ENCODE data around the gene SPRR2A.
"Not testable (repeated sequence)": the region's sequence is repeated elsewhere in the genome, so short reads cannot be mapped to it uniquely, and the experiment has no call there.

Gene SPRR2A

DNA sequence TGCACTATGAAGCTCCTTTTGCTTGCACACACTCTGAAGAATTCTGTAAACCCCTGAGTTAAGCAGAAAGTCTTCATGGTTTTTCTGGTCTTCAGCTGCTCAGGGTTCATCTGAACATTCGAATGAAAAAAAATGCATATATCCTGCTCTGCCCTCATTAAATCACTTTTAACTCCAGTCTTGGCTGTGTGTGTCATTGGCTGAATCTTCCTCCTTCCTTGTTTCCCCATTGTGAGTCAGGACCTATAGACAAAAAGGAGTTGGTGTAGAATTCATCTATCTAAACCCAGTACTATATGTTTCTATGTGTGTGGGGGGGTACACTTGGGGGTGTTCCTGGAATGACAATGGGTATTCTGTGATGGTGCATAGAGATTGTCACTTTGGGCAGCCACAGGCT, 32.9 kb downstream of the SPRR2A start:
- no peak for DNase-seq

DNA sequence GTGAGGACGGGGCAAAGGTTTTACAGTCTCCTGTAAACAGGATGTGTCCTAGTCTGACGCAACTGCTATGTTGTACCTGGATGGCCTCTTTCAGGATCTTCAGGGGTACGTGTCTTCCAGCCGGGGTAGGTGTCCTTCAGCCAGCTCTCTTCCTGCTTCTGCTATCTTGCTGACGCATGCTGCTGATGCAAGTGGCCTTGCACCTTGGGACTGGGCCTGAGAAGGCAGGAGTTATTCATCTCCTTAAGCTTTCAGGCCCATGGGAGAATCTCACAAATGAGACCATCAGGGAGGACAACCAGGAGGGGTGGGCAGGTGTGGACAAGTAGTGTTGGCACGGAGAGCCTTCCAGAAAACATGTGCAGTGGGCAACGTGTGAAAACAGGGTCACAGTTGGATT, 34.2 kb downstream of the SPRR2A start:
- no peak for DNase-seq

DNA sequence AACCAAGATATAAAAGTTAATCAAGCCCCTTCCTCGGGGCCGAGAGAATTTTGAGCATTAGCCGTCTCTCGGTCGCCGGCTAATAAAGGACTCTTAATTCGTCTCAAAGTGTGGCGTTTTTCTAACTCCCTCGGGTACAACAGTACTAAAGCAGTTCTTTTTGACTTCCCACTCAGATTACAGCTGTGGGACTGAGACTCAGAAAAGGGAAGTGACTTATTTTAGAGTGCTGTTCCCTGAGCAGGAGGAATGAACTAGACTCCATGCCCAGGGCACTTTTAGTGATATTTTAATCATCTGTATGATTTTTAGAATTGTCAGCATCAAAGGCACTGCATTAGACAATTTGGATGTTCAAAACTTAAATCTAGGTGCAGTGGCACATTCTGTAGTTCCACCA, 35.0 kb downstream of the SPRR2A start:
- DNase-seq: not testable (repeated sequence)

DNA sequence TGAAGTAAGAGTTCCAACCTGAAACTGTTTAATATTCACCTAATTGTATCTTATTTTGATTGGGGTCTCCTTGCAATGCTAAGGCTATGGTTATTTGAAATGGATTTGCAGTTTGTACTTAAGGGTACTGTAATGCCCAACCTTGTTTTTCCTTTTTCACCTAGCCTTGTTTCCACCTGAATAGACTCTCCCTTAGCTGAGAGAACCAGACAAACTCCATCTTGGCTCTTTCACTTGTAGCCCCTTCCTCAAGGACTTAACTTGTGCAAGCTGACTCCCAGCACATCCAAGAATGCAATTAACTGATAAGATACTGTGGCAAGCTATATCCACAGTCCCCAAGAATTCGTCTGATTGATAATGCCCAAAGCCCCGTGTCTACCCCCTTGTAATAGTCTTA, 35.5 kb downstream of the SPRR2A start:
- DNase-seq: not testable (repeated sequence)

DNA sequence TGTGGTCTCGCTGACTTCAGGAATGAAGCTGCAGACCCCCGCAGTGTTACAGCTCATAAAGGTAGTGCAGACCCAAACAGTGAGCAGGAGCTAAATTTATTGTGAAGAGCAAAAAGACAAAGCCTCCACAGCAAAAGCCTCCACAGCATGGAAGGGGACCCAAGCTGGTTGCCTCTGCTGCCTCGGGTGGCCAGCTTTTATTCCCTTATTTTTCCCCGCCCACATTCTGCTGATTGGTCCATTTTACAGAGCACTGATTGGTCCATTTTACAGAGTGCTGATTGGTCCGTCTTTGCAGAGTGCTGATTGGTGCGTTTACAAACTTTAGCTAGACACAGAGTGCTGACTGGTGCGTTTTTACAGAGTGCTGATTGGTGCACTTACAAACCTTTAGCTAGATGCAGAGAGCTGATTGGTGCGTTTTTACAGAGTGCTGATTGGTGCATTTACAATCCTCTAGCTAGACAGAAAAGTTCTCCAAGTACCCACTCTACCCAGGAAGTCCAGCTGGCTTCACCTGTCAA, 46.0 kb downstream of the SPRR2A start:
- DNase-seq: not testable (repeated sequence)

Data from AML-193 (cell line).